Skeletal muscle tissue (tissue), 4 donors: Measurements from ENCODE around the gene MTR. TPM values are rescaled to one million over a fixed set of nuclear protein-coding genes. Genes with fewer than 3 reads are reported as not detected.
A peak's percentile ranks its signal among the peaks of the same experiment; 100 is the strongest.
"Not testable (repeated sequence)": the region's sequence is repeated elsewhere in the genome, so short reads cannot be mapped to it uniquely, and the experiment has no call there.

Source experiments
- H3K27ac ChIP-seq: one replicate; pipeline ENCODE4 v1.7.0; 2013; ENCODE audit warnings: mild to moderate bottlenecking, low read depth, low read length, inconsistent platforms
- H3K27me3 ChIP-seq, 3 donors: one replicate each; pipeline ENCODE4 v1.7.0; 2013; ENCODE audit warnings: low read length in 3 of 3; ENCODE audit not compliant: control insufficient read depth in 3 of 3, insufficient read depth in 3 of 3
- H3K36me3 ChIP-seq, 3 donors: one replicate each; pipeline ENCODE4 v1.7.0; 2013; ENCODE audit warnings: low read length in 3 of 3; ENCODE audit not compliant: control insufficient read depth in 3 of 3, insufficient read depth in 3 of 3
- H3K4me1 ChIP-seq, 3 donors: one replicate each; pipeline ENCODE4 v1.7.0; 2013; ENCODE audit warnings: low read length in 3 of 3, mild to moderate bottlenecking in 3 of 3; ENCODE audit not compliant: control insufficient read depth in 3 of 3, insufficient read depth in 3 of 3
- H3K4me3 ChIP-seq, 3 donors: one replicate each; pipeline ENCODE4 v1.7.0; 2013; ENCODE audit warnings: low read length in 3 of 3
- H3K9ac ChIP-seq, 3 donors: one replicate each; pipeline ENCODE4 v1.7.0; 2013; ENCODE audit warnings: low read length in 3 of 3, mild to moderate bottlenecking in 3 of 3, moderate library complexity in 2 of 3, low read depth in 1 of 3
- H3K9me3 ChIP-seq, 3 donors: one replicate each; pipeline ENCODE4 v1.7.0; 2013; ENCODE audit warnings: low read length in 3 of 3; ENCODE audit not compliant: control insufficient read depth in 3 of 3
- total RNA-seq: library from RNA; depleted of rRNA; stranded (reverse); fragments of >200 nt; gene quantifications from one replicate; pipeline ENCODE4 v1.2.3, GENCODE V29; 2014
- donor health status: Osteomylitis.

The MTR gene
- total RNA-seq, 1 donor from 2014 or later, result 23.5 TPM

DNA sequence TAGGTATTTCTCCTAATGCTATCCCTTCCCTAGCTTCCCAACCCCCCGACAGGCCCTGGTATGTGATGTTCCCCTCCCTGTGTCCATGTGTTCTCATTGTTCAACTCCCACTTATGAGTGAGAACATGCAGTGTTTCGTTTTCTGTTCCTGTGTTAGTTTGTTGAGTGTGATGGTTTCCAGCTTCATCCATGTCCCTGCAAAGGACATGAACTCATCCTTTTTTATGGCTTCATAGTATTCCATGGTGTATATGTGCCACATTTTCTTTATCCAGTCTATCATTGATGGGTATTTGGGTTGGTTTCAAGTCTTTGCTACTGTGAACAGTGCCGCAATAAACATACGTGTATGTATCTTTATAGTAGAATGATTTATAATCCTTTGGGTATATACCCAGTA is 61.6 kb downstream of the MTR start:
- H3K36me3 ChIP-seq, result peaks cover 20 to 62% (median 42%) of the 10 kb centered on the region in 3 donors
- H3K4me1 ChIP-seq, H3K4me3 ChIP-seq, H3K27me3 ChIP-seq, H3K9me3 ChIP-seq, H3K27ac ChIP-seq, H3K9ac ChIP-seq: not testable (repeated sequence)

DNA sequence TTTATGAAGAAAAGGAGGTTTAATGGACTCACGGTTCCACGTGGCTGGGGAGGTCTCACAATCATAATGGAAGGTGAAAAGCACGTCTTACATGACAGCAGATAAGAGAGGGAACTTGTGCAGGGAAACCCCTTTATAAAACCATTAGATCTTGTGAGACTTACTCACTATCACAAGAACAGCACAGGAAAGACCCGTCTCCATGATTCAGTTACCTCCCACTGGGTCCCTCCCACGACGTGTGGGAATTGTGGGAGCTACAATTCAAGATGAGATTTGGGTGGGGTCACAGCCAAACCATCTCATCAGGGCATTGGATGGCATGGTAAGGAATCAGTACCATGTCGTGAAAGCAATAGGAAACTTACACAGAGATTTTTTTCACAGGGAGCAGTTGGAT is 63.1 kb downstream of the MTR start:
- H3K9ac ChIP-seq, result no peak overlapping the region
- H3K27ac ChIP-seq, result no peak overlapping the region
- no peak overlapping the region for H3K4me3 ChIP-seq
- no peaks in the 10 kb centered on the region for H3K9me3 ChIP-seq
- peaks cover 11 to 14% (median 14%) of the 10 kb centered on the region in 3 donors for H3K4me1 ChIP-seq
- H3K36me3 ChIP-seq, result peaks cover 19 to 65% (median 44%) of the 10 kb centered on the region in 3 donors
- no peaks in the 10 kb centered on the region for H3K27me3 ChIP-seq

DNA sequence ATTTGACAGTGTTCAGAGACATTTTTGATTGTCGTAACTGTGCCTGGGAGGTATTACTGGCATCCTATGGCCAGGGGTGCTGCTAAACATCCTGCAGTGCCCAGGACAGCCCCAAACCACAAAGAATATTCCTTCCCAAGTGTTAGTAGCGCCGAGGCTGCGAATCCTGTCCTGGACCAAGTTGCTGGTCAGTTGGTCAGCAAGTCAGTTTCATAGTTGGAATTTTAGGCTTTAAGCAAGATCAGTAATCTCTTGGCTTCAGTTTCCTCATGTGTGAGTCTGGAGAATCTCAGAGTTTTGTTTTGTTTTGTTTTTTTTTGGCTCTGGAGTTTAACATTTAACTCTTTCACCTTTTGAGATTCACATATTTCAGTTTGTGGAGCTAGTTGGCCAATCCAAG is 65.0 kb downstream of the MTR start:
- Histone ChIP-seq H3K36me3 (peaks cover 16 to 54% (median 36%) of the 10 kb centered on the region in 3 donors), H3K27me3 (no peaks in the 10 kb centered on the region), H3K9ac (no peak overlapping the region), H3K27ac (no peak overlapping the region), H3K4me1 (peaks cover 13 to 16% (median 16%) of the 10 kb centered on the region in 3 donors), H3K9me3 (no peaks in the 10 kb centered on the region), H3K4me3 (no peak overlapping the region)

DNA sequence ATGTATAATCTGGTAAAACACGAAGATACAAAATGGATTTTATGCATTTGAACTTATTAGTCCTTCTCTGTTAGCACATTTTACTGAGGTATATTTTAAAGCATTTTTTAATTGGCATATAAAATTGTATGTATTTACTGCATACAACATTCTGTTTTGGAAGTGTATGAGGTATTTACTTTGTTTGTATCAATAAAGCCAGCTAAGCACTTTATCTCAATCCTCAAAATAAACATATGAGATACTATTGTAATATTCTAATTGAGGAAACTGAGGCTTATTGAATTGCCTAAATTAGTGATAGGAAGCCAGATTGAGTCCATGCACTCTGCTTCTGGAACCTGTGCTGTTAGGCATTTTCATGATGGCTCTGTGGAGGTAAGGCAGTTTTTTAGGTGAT is 65.6 kb downstream of the MTR start:
- Histone ChIP-seq H3K27ac (no peak overlapping the region), H3K9me3 (no peaks in the 10 kb centered on the region), H3K9ac (no peak overlapping the region), H3K36me3 (peaks cover 16 to 50% (median 35%) of the 10 kb centered on the region in 3 donors), H3K4me3 (no peak overlapping the region), H3K27me3 (no peaks in the 10 kb centered on the region), H3K4me1 (peaks cover 13 to 16% (median 16%) of the 10 kb centered on the region in 3 donors)

DNA sequence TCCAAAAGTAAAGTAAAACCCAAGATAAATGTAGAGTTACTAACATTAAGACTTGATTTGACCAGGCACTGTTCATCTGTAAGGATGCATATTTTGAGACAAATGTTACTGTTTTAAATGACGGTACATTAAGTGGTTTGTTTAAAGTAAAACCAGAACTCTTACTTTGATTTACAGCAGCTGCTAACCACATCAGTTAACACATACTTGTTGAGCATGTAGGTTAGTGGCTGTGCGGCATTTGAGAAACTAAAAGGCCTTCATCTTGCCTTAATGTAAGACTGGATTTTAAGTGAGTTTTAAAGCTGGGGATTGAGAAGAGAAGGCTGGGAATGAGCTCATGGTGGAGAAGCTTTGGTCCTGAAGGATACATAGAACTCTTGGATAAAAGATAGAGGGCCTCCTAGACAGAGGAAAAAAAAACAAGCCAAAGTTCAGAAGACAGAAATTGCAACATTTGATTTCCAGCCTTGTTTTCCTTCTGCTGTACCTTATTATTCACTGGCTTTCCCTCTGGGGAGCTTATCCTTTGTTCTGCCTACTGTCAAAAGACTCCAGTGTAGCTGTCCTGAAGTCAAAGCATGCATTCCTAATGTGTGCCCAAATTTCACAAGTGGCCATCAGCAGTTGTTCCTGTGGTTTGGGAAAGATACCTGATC is 66.6 kb downstream of the MTR start:
- no peak overlapping the region for H3K4me3 ChIP-seq
- H3K4me1 ChIP-seq, result peaks cover 13 to 16% (median 16%) of the 10 kb centered on the region in 3 donors
- no peak overlapping the region for H3K27ac ChIP-seq
- no peaks in the 10 kb centered on the region for H3K9me3 ChIP-seq
- H3K27me3 ChIP-seq, result no peaks in the 10 kb centered on the region
- H3K36me3 ChIP-seq, result peaks cover 16 to 48% (median 39%) of the 10 kb centered on the region in 3 donors
- H3K9ac ChIP-seq, result no peak overlapping the region

DNA sequence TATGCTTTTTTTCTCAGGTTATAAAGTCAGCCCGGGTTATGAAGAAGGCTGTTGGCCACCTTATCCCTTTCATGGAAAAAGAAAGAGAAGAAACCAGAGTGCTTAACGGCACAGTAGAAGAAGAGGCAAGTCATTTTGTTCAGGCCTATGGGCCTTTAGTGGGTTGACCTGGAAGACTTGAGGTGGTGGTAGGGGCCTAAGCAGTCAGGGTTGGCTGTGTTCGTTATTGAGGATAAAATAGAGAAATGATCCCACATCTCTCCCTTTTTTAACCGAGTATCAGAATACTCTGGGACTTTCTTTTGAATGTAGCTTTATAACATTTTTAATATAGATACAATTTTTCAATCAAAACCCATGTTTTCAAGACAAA is 67.1 kb downstream of the MTR start:
- H3K9ac ChIP-seq, result no peak overlapping the region
- no peak overlapping the region for H3K4me3 ChIP-seq
- no peaks in the 10 kb centered on the region for H3K9me3 ChIP-seq
- H3K4me1 ChIP-seq, result peaks cover 13 to 16% (median 16%) of the 10 kb centered on the region in 3 donors
- H3K36me3 ChIP-seq, result peaks cover 16 to 47% (median 42%) of the 10 kb centered on the region in 3 donors
- no peak overlapping the region for H3K27ac ChIP-seq
- no peaks in the 10 kb centered on the region for H3K27me3 ChIP-seq

DNA sequence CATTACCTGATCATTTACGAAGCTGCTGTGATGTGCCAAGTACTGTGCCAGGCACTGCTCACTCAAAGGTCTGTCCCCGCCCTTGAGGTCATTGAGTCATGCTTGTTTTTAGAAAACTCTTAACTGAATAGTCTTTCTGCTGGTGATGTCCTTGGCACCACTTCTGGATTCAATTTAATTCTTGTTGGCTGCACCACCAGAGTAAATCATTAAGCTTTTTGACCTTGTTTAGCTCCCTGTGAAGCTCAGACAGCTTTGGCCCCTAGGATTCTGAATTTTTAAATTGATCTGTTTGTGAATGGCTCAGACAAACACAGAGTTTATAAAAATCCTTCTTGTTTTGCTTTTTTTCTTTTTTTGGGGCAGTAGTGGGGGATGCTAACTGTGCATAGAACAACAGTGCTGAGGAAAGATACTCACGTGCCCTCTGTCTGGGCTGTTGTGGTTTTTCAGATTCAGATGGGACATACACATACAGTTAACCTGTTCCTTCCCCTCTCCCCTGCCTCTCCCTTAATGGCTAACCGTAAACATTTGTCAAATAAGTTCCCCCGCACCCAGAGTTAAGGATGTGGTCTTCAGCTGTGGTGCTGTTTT is 67.6 kb downstream of the MTR start:
- Histone ChIP-seq H3K36me3 (peaks cover 16 to 43% (median 42%) of the 10 kb centered on the region in 3 donors), H3K9ac (no peak overlapping the region), H3K27ac (peak overlapping the region; percentile 9), H3K27me3 (no peaks in the 10 kb centered on the region), H3K4me3 (no peak overlapping the region), H3K9me3 (no peaks in the 10 kb centered on the region), H3K4me1 (peaks cover 13 to 16% (median 16%) of the 10 kb centered on the region in 3 donors)

DNA sequence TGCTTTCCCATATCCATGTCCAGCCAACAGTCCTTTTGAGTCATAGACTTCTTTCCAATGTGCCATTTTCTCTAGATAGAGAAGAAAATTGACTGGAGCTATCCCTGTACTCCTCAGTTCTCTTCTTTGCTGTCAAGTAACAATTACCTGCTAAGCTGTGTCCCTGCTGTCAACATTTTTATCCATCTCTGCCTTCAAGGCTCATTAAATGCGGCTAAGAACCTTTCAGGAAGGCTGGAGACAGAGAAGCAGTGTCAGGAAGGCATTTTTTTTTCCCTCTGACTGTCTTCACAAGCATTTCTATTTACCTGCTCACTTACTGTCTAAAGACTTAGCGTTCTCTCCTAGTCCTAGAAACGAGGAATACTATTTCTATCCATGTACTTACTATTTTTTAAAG is 69.1 kb downstream of the MTR start:
- no peak overlapping the region for H3K9ac ChIP-seq
- peaks cover 13 to 39% (median 27%) of the 10 kb centered on the region in 3 donors for H3K36me3 ChIP-seq
- H3K27ac ChIP-seq, result no peak overlapping the region
- no peaks in the 10 kb centered on the region for H3K9me3 ChIP-seq
- peaks cover 13 to 16% (median 16%) of the 10 kb centered on the region in 3 donors for H3K4me1 ChIP-seq
- H3K27me3 ChIP-seq, result no peaks in the 10 kb centered on the region
- no peak overlapping the region for H3K4me3 ChIP-seq

DNA sequence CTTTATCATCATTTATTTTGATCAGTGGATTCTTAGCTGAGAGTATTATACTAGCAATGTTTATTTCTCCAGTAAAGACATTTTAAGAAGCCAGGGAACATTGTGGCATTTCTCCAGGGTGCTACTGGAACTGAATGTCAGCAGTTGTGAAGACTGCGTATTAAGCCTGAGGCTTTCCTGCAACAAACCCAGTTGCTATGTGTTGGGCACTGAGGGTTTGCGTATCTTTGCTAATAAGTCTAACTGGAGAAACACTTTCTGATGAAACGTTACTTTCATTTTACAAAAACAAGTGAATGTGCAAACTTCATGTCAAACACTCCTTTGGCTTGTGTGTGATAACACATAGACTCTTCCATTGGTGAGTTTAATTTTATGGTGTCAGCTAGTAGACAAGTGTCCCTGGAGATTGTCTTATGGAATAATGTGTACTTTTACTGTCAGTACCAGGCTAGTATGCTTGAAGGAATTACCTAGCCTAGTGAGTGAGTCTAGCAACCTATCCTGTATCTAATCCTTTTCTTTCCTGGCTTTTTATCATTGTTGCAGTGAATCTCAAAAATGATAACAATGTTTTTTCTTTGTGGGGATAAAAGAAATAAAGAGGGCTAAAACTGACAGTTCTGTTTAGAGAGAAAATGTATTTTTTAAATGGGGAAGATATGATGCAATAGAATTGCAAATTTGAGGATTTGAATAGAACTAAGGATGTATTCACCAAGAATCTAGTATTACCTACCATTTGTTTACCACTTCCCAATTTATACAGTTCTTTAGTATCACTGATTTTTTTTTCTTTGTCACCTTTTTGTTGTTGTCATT is 70.1 kb downstream of the MTR start:
- Histone ChIP-seq H3K9ac (no peak overlapping the region), H3K36me3 (peaks cover 11 to 36% (median 27%) of the 10 kb centered on the region in 3 donors), H3K4me1 (peaks cover 13 to 16% (median 16%) of the 10 kb centered on the region in 3 donors), H3K27ac (no peak overlapping the region), H3K4me3 (no peak overlapping the region), H3K9me3 (no peaks in the 10 kb centered on the region), H3K27me3 (no peaks in the 10 kb centered on the region)

DNA sequence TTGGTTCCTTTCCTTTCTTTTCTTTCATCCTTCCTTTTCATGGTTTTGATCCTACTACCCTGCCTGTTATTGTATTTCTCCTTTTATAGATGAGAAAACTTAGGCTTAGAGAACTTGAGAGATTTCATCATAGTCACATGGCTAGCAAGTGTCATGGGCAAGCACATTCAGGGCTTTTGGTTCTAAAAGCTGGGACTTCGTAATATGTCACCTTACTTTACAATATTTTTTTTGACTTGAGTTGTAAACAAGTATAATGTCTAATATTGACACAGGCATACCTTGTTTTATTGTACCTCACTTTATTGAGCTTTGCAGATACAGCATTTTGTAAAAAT is 70.7 kb downstream of the MTR start:
- H3K36me3 ChIP-seq, result peaks cover 11 to 39% (median 27%) of the 10 kb centered on the region in 3 donors
- H3K27me3 ChIP-seq, result no peaks in the 10 kb centered on the region
- no peak overlapping the region for H3K27ac ChIP-seq
- H3K9me3 ChIP-seq, result no peaks in the 10 kb centered on the region
- peaks cover 13 to 16% (median 16%) of the 10 kb centered on the region in 3 donors for H3K4me1 ChIP-seq
- H3K4me3 ChIP-seq, result no peak overlapping the region
- no peak overlapping the region for H3K9ac ChIP-seq
